GM12892 (cell line): ENCODE measurements around the gene DMXL2.

ENCODE experiments used
- POLR2A ChIP-seq: IDR thresholded peaks from 2 replicates; pipeline ENCODE4 v1.6.1; 2011; ENCODE audit warnings: low read depth, low read length, control low read depth
- POLR2AphosphoS5 ChIP-seq: IDR thresholded peaks from 2 replicates; pipeline ENCODE4 v1.6.1; 2011; ENCODE audit warnings: low read depth, low read length, control low read depth
- TAF1 ChIP-seq: IDR thresholded peaks from 2 replicates; pipeline ENCODE4 v1.6.1; 2011; ENCODE audit warnings: low read depth, mild to moderate bottlenecking, control low read depth, low read length, borderline replicate concordance

DNA sequence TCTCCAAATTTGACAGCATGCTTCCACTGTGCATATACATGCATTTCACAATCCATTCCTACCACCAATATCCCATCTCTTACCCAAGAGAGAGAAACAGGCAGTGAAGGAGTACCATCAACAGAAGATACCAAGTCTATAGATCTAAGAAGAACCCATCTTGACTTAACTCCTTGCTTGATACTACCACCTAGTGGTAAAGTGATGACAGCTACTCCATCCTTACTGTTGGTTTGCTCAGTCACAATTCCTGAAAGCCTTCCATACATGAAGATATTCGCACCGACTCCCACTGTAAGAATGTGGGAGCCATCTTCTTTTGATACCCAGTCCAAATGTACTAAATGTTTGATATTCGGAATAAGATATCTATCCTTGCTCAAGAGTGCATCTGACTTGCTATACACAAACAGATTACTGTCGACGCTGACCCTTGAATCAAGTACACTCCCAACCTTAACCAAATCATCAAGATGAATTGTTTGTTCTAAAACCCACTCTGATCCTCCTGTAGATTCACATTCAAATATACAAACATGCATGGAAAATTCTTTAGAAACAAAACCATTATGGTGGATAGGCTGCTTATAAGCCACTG is 123.1 kb downstream of the DMXL2 start:
- TF ChIP-seq POLR2AphosphoS5: no peak
- TF ChIP-seq TAF1: no peak
- no peak for TF ChIP-seq POLR2A
